Peyer's patch (tissue), 4 donors: ENCODE data around the gene XYLT1. TPM values are rescaled to one million over a fixed set of nuclear protein-coding genes. Genes with fewer than 3 reads are reported as not detected.

Source experiments
- DNase-seq, 3 donors: peaks; one replicate each; pipeline ENCODE4 v3.0.0-alpha.2; 2017 to 2019
- H3K27ac ChIP-seq, 4 donors: fragments of 200-600 bp; sonication (generic); one replicate each; pipeline ENCODE4 v1.5.1; 2016 to 2019
- H3K27me3 ChIP-seq, 2 donors: fragments of 200-600 bp; sonication (generic); one replicate each; pipeline ENCODE4 v1.5.1; 2019
- H3K36me3 ChIP-seq, 3 donors: fragments of 200-600 bp; sonication (generic); one replicate each; pipeline ENCODE4 v1.5.1; 2016 to 2019
- H3K4me1 ChIP-seq, 4 donors: fragments of 200-600 bp; sonication (generic); one replicate each; pipeline ENCODE4 v1.5.1; 2016 to 2019
- H3K4me3 ChIP-seq, 4 donors: fragments of 200-600 bp; sonication (generic); 1 replicate in 3 of 4; 2 replicates in 1 of 4; pipeline ENCODE4 v1.5.1; 2016 to 2019; ENCODE audit warnings: mild to moderate bottlenecking in 1 of 4
- H3K9me3 ChIP-seq, 4 donors: fragments of 200-600 bp; sonication (generic); one replicate each; pipeline ENCODE4 v1.5.1; 2016 to 2019; ENCODE audit warnings: mild to moderate bottlenecking in 1 of 4
- CTCF ChIP-seq, 6 experiments: fragments of 450-650 bp in 4 of 6; fragments of 200-600 bp in 2 of 6; sonication (generic) in 1 of 6; IDR thresholded peaks; one replicate each; pipeline ENCODE4 v1.5.1; 2017 to 2019; ENCODE audit warnings: antibody characterized with exemption in 6 of 6, mild to moderate bottlenecking in 3 of 6, moderate library complexity in 1 of 6
- POLR2A ChIP-seq, 2 donors: fragments of 450-650 bp; IDR thresholded peaks; one replicate each; pipeline ENCODE4 v1.5.1; 2017; ENCODE audit warnings: antibody characterized with exemption in 2 of 2, mild to moderate bottlenecking in 2 of 2, moderate library complexity in 2 of 2
- small RNA-seq, 2 donors: library from RNA; depleted of rRNA; stranded (forward); fragments of <200 nt; gene quantifications; one replicate each; pipeline ENCODE3, GENCODE V24; 2016
- total RNA-seq, 4 donors: library from RNA; depleted of rRNA; stranded (reverse); fragments of >200 nt; gene quantifications; one replicate each; pipeline ENCODE4 v1.1.0, GENCODE V29; 2016

Gene XYLT1
- total RNA-seq, 4 donors from 2014 or later, result 18.7 to 42.1 (median 37.7) TPM

- no peak overlapping the region for H3K4me3 ChIP-seq
- no peak overlapping the region for H3K27ac ChIP-seq
- no peaks in the 10 kb centered on the region for H3K9me3 ChIP-seq
- no peak for TF ChIP-seq CTCF (IDR thresholded peaks at IDR 0.05)
- no peak for TF ChIP-seq POLR2A (IDR thresholded peaks at IDR 0.05)
- no peak for DNase-seq
- no peaks in the 10 kb centered on the region for H3K4me1 ChIP-seq
- no peaks in the 10 kb centered on the region for H3K27me3 ChIP-seq
- H3K36me3 ChIP-seq, result no peaks in the 10 kb centered on the region
Measured at GRCh38 chr16:17061326-17061725, 409.4 kb downstream of the XYLT1 start.

GRCh38 chr16:17058471-17058870, 412.3 kb downstream of the XYLT1 start:
- Histone ChIP-seq H3K4me3 (no peak overlapping the region), H3K4me1 (no peaks in the 10 kb centered on the region), H3K9me3 (no peaks in the 10 kb centered on the region), H3K36me3 (no peaks in the 10 kb centered on the region), H3K27me3 (no peaks in the 10 kb centered on the region), H3K27ac (no peak overlapping the region)
- no peak for DNase-seq
- TF ChIP-seq CTCF (IDR thresholded peaks at IDR 0.05) (no peak), POLR2A (IDR thresholded peaks at IDR 0.05) (no peak)

- no peak for TF ChIP-seq CTCF (IDR thresholded peaks at IDR 0.05)
- no peak for TF ChIP-seq POLR2A (IDR thresholded peaks at IDR 0.05)
- no peak for DNase-seq
- Histone ChIP-seq H3K4me1 (no peaks in the 10 kb centered on the region), H3K27ac (no peak overlapping the region), H3K4me3 (no peak overlapping the region), H3K9me3 (no peaks in the 10 kb centered on the region), H3K27me3 (no peaks in the 10 kb centered on the region), H3K36me3 (no peaks in the 10 kb centered on the region)
Measured at GRCh38 chr16:17056666-17057065, 414.1 kb downstream of the XYLT1 start.

GRCh38 chr16:17053536-17054160, 417.1 kb downstream of the XYLT1 start:
- Histone ChIP-seq H3K27me3 (no peaks in the 10 kb centered on the region), H3K27ac (no peak overlapping the region), H3K4me1 (no peaks in the 10 kb centered on the region), H3K9me3 (no peaks in the 10 kb centered on the region), H3K4me3 (no peak overlapping the region), H3K36me3 (no peaks in the 10 kb centered on the region)
- TF ChIP-seq CTCF (IDR thresholded peaks at IDR 0.05) (no peak), POLR2A (IDR thresholded peaks at IDR 0.05) (no peak)
- DNase-seq, result no peak

Small RNAs within 50 kb of the gene (small RNA-seq; reads per million reads assigned to genes)
- gene AC109446.1, result 0 reads per million in 2 donors
